Aorta (tissue), 5 donors: ENCODE data around the gene MKLN1. TPM values are rescaled to one million over a fixed set of nuclear protein-coding genes. Genes with fewer than 3 reads are reported as not detected.
"Not testable (repeated sequence)": the region's sequence is repeated elsewhere in the genome, so short reads cannot be mapped to it uniquely, and the experiment has no call there.

Experiments
- ATAC-seq: fragments of 200-7000 bp; cut with Tn5 transposase; one replicate; pipeline ENCODE4 v1.9.1; 2022; ENCODE audit warnings: moderate library complexity; ENCODE audit not compliant: low FRiP score
- DNase-seq, 2 donors: peaks; one replicate each; pipeline ENCODE4 v3.0.0-alpha.2; 2020
- H3K27ac ChIP-seq, 2 donors: one replicate each; pipeline ENCODE4 v1.5.1; 2013; ENCODE audit warnings: low read length in 2 of 2, mild to moderate bottlenecking in 2 of 2, moderate library complexity in 2 of 2, control low read depth in 1 of 2, inconsistent platforms in 1 of 2, low read depth in 1 of 2
- H3K27me3 ChIP-seq, 2 donors: one replicate each; pipeline ENCODE4 v1.6.1; 2013; ENCODE audit warnings: control low read depth in 1 of 2, low read length in 1 of 2, mild to moderate bottlenecking in 1 of 2, moderate library complexity in 1 of 2; ENCODE audit not compliant: insufficient read depth in 2 of 2, control insufficient read depth in 1 of 2
- H3K36me3 ChIP-seq, 2 donors: one replicate each; pipeline ENCODE4 v1.6.1; 2013; ENCODE audit warnings: control low read depth in 1 of 2, low read length in 1 of 2, mild to moderate bottlenecking in 1 of 2; ENCODE audit not compliant: insufficient read depth in 2 of 2, control insufficient read depth in 1 of 2
- H3K4me1 ChIP-seq, 2 donors: one replicate each; pipeline ENCODE4 v1.6.1; 2013; ENCODE audit warnings: low read length in 2 of 2, control low read depth in 1 of 2, mild to moderate bottlenecking in 1 of 2, moderate library complexity in 1 of 2; ENCODE audit not compliant: insufficient read depth in 2 of 2, control insufficient read depth in 1 of 2
- H3K4me3 ChIP-seq, 2 donors: one replicate each; pipeline ENCODE4 v1.5.1; 2013; ENCODE audit warnings: low read length in 2 of 2, control low read depth in 1 of 2, mild to moderate bottlenecking in 1 of 2
- H3K9me3 ChIP-seq: one replicate; pipeline ENCODE4 v1.6.1; 2013; ENCODE audit warnings: mild to moderate bottlenecking, low read length; ENCODE audit not compliant: control insufficient read depth
- WGBS, 2 donors: extraction: QIAGEN DNeasy Blood & Tissue Kit; methylation state at CpG; one replicate each; pipeline ENCODE4 v1.1.7; 2013; 5-methylcytosine and 5-hydroxymethylcytosine counted together
- intact Hi-C, 2 donors: fragments of 100-400 bp; cut with DNase I; formaldehyde crosslinking; loops; one replicate each; pipeline versions ENCODE4 v1.14.2 to v1.15.0; 2022
- polyA plus RNA-seq, 2 donors: library from polyadenylated mRNA; stranded (reverse); fragments of 200-250 nt; gene quantifications; one replicate each; pipeline ENCODE4 v1.2.3, GENCODE V29; 2013
- total RNA-seq, 2 donors: library from RNA; stranded (reverse); fragmentation: NEBNext Ultra II Directional; extraction: Animal tissue kit (Norgen Biotek cat#: 25700); gene quantifications; one replicate each; pipeline ENCODE4 v1.2.1, GENCODE V29; 2021
- donor health status: healthy with polysubstance abuse.
- donor health status: Bipolar disorder and iron deficiency.
- donor health status: DM: no; HTN: no; CAD: no.
- donor health status: DM: no; HTN: no; CAD: no.
- donor health status: DM: yes; HTN: yes; CAD: no.

MKLN1 gene
- total and polyA plus RNA-seq, 4 donors = 11.5 to 91.6 (median 45.2) TPM

DNA sequence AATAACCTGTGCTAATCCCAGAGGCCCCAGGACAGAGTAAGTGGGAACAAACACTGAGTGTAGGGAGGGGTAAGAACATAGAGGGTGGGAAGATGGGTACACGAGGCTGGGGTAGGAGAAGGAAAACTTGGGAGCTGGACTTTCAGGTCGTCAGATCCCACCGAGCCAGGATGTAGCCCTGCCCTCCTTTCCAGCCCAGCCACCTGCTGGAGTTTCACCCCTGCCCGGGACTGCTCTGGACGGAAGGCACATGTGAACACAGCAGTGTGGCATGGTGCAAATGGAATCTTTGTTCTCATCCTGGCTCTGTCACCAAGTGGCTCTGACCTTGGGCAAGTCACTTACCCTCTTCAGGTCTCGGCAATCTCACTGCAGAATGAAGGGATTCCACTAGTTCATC, 176.0 kb downstream of the MKLN1 start:
- WGBS, 2 donors = 67 to 69% methylated on average over 6 of the region's 6 CpGs
- H3K27me3 ChIP-seq = no peaks in the 10 kb centered on the region
- DNase-seq (peak in 1 of 2 donors; percentile 33), ATAC-seq (no peak)
- intact Hi-C loops = no loop called here
- no peaks in the 10 kb centered on the region for H3K36me3 ChIP-seq
- no peaks in the 10 kb centered on the region for H3K4me1 ChIP-seq
- H3K4me3 ChIP-seq = no peak overlapping the region
- no peaks in the 10 kb centered on the region for H3K9me3 ChIP-seq
- no peak overlapping the region for H3K27ac ChIP-seq

GRCh38 chr7:131504157-131504899, 176.7 kb downstream of the MKLN1 start:
- no peaks in the 10 kb centered on the region for H3K4me1 ChIP-seq

GRCh38 chr7:131505037-131505620, 177.5 kb downstream of the MKLN1 start:
- ATAC-seq, H3K36me3 ChIP-seq, H3K9me3 ChIP-seq, H3K4me3 ChIP-seq, H3K27ac ChIP-seq, intact Hi-C loops, H3K27me3 ChIP-seq, H3K4me1 ChIP-seq: not testable (repeated sequence)
- whole genome bisulfite sequencing, 2 donors = 89% methylated on average over 8 of the region's 8 CpGs
- DNase-seq = peak in 1 of 2 donors; percentile 61

More at GRCh38 chr7:131504157-131504899, 176.7 kb downstream of the MKLN1 start:
- H3K27me3 ChIP-seq = no peaks in the 10 kb centered on the region
- ATAC-seq (no peak), DNase-seq (peak in 1 of 2 donors; percentile 51)
- no peaks in the 10 kb centered on the region for H3K9me3 ChIP-seq
- H3K36me3 ChIP-seq = no peaks in the 10 kb centered on the region
- H3K4me3 ChIP-seq = no peak overlapping the region
- intact Hi-C loops = no loop called here
- no peak overlapping the region for H3K27ac ChIP-seq
- WGBS, 2 donors = 88% methylated on average over 14 of the region's 14 CpGs

GRCh38 chr7:131505636-131506557, 178.2 kb downstream of the MKLN1 start:
- H3K36me3 ChIP-seq = no peaks in the 10 kb centered on the region
- H3K4me1 ChIP-seq = no peaks in the 10 kb centered on the region
- no peak for ATAC-seq

DNA sequence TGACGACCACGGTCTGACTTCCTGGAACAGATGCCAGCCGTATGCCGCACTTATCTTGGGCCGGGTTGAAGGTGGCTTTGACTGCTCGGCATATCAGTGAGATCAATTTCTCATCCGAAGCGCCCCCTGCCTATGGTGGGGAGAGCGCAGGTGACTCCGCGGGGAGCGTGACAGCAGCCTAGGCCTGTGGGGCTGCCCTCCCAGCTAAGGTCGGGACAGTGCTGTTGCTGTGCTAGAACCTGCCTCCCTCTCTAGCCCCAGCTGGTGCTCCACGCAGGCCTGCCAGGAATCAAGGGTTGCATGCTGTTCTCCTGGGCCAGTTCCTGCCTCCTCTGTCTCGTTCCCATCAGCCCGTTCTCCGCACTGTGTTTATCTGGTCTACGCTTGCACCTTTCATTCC, 178.9 kb downstream of the MKLN1 start:
- 77 to 80% methylated on average over 18 of the region's 18 CpGs for WGBS, 2 donors

More at GRCh38 chr7:131505636-131506557, 178.2 kb downstream of the MKLN1 start:
- Histone ChIP-seq H3K27me3 (no peaks in the 10 kb centered on the region), H3K27ac (no peak overlapping the region), H3K9me3 (no peaks in the 10 kb centered on the region), H3K4me3 (no peak overlapping the region)
- 86 to 88% methylated on average over 25 to 30 of the region's 30 CpGs for WGBS, 2 donors
- intact Hi-C loops = loop anchor here in 1 of 2 donors (2.0 kb wide), 1 partner anchor 149 kb away; no protein-coding TSS in a partner anchor
- DNase-seq = peak in 1 of 2 donors; percentile 72

DNA sequence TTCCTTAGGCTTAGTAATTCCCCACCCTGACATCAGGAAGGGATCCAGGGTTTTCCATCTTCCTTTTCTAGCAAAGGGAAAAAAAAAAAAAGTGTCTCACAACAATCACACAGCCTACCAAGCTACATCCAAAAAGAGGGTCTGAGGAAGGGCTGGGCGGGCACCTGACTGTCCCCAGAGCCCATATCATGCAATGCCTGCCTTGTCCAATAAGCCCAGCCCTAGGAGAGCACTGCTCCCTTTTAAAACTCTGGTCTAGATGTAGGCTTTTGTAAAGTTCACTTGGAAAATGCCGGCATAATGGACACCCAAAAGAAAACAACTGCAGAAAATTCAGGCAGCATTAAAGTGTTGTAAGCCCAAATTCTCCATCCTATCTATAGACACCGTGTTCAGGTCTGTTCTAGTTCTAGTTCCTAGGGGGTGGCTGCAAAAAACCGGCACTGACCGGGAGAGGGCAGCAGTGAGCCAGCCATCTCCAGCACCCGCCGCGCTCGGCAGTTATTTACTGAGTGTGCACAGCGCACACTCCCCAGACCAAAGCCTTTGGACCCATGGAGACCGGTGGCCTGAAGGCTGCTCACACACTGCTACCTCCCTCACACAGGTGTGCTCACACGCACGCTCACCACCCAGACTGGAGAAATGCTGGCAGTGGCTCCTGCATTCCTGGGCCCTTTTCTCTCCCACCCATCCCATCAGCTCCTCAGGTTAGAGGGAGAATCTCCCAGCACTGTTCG, 180.1 kb downstream of the MKLN1 start:
- intact Hi-C loops = loop anchor here (1.0 to 2.0 kb wide), 2 partner anchors 147 kb away; no protein-coding TSS in a partner anchor
- no peak overlapping the region for H3K27ac ChIP-seq
- no peaks in the 10 kb centered on the region for H3K27me3 ChIP-seq
- no peak overlapping the region for H3K4me3 ChIP-seq
- H3K9me3 ChIP-seq = no peaks in the 10 kb centered on the region
- DNase-seq (peak; percentile 90 to 95), ATAC-seq (peak; percentile 88)
- no peaks in the 10 kb centered on the region for H3K4me1 ChIP-seq
- H3K36me3 ChIP-seq = no peaks in the 10 kb centered on the region
- WGBS, 2 donors = 10 to 16% methylated on average over 14 of the region's 14 CpGs

More for the DNA sequence above, 178.9 kb downstream of the MKLN1 start:
- DNase-seq (peak; percentile 42 to 70), ATAC-seq (no peak)
- Histone ChIP-seq H3K9me3 (no peaks in the 10 kb centered on the region), H3K4me1 (no peaks in the 10 kb centered on the region), H3K4me3 (no peak overlapping the region), H3K27ac (no peak overlapping the region), H3K27me3 (no peaks in the 10 kb centered on the region), H3K36me3 (no peaks in the 10 kb centered on the region)
- intact Hi-C loops = loop anchor here in 1 of 2 donors (2.0 kb wide), 1 partner anchor 148 kb away; no protein-coding TSS in a partner anchor

DNA sequence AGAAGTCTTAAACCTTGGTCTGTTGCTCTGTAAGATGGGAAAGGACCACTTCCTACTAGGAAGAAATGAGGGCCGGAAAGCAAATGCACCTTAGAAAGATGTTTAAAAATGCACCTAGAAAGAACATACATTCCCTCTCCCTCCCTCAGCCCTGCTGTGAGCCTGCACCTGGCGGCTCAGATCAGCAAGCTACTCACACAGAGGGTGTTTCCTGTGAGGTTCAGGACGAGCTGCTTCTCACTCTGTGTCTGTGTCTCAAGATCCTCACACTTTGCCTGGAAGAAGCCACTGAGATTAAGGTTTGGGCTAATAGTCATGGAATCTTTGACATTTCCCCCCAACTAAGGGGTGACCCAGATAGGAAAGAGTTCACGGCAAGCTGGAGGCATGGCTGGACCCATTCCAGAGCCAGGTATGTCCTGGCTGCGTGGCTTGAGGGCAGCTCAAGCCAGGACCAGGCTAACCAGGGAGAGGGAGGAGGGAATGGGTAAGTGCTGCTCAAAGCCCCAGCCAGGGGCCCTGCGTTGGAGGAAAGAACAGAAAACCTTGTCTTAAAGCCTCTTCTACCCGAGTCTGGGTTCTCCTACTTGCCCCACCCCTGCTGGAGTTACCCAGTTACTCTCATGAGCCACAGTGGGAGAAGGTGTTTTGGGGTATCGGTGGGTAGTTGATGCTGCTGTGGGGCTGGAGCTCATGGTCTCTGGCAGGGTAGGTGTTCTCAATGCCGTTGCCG, 181.2 kb downstream of the MKLN1 start:
- Histone ChIP-seq H3K9me3 (no peaks in the 10 kb centered on the region), H3K27me3 (no peaks in the 10 kb centered on the region), H3K4me3 (no peak overlapping the region), H3K36me3 (no peaks in the 10 kb centered on the region), H3K4me1 (no peaks in the 10 kb centered on the region), H3K27ac (no peak overlapping the region)
- intact Hi-C loops = loop anchor here in 1 of 2 donors (1.0 kb wide), 1 partner anchor 145 kb away; no protein-coding TSS in a partner anchor
- WGBS, 2 donors = 77 to 86% methylated on average over 10 of the region's 10 CpGs
- DNase-seq (peak in 1 of 2 donors; percentile 44), ATAC-seq (no peak)
